SU-DHL-6 (cell line): ENCODE data around the gene KRT6A.

Experiments
- H2AFZ ChIP-seq: fragments of 200-600 bp; sonication (generic); 2 replicates; pipeline ENCODE4 v1.6.1; 2014; ENCODE audit warnings: low read depth, mild to moderate bottlenecking, moderate library complexity, mixed read lengths, antibody characterized with exemption, low read length; ENCODE audit not compliant: severe bottlenecking
- H3F3A ChIP-seq: fragments of 200-600 bp; shearing (Covaris generic); 2 replicates; pipeline ENCODE4 v1.6.0; 2016; ENCODE audit warnings: antibody characterized with exemption, mild to moderate bottlenecking; ENCODE audit not compliant: insufficient read depth
- H3K27ac ChIP-seq: fragments of 200-600 bp; sonication (generic); 2 replicates; pipeline ENCODE4 v1.5.1; 2016; ENCODE audit warnings: low read depth, mild to moderate bottlenecking, low read length, moderate library complexity, mixed read lengths
- H3K27me3 ChIP-seq: fragments of 200-600 bp; sonication (generic), shearing (Covaris generic); 2 replicates; pipeline ENCODE4 v1.6.0; 2014; ENCODE audit warnings: mild to moderate bottlenecking, low read length
- H3K36me3 ChIP-seq: fragments of 200-600 bp; sonication (generic); 2 replicates; pipeline ENCODE4 v1.6.1; 2014; ENCODE audit warnings: mild to moderate bottlenecking, low read length, mixed read lengths
- H3K4me2 ChIP-seq: fragments of 300-600, 200-600 bp; shearing (Covaris generic), sonication (generic); 2 replicates; pipeline ENCODE4 v1.6.0; 2014; ENCODE audit warnings: low read length, low read depth, mild to moderate bottlenecking; ENCODE audit not compliant: poor library complexity, severe bottlenecking
- H3K4me3 ChIP-seq: fragments of 200-600 bp; sonication (generic); 2 replicates; pipeline ENCODE4 v1.5.1; 2014; ENCODE audit warnings: antibody characterized with exemption, low read length, mild to moderate bottlenecking, mixed read lengths; ENCODE audit not compliant: insufficient read depth, poor library complexity, severe bottlenecking
- H3K79me2 ChIP-seq: fragments of 200-600 bp; sonication (generic); 2 replicates; pipeline ENCODE4 v1.6.1; 2014; ENCODE audit warnings: mild to moderate bottlenecking, low read length, moderate library complexity; ENCODE audit not compliant: insufficient read depth
- H3K9ac ChIP-seq: fragments of 200-600 bp; sonication (generic); 2 replicates; pipeline ENCODE4 v1.7.0; 2014; ENCODE audit warnings: mild to moderate bottlenecking, low read length
- H3K9me2 ChIP-seq: fragments of 200-600 bp; sonication (generic); replicated peaks from 2 replicates; pipeline ENCODE4 v1.6.1; 2014; ENCODE audit warnings: low read length; ENCODE audit not compliant: insufficient read depth
- H3K9me3 ChIP-seq: fragments of 200-600 bp; sonication (generic); 2 replicates; pipeline ENCODE4 v1.6.1; 2014; ENCODE audit warnings: low read length, mixed read lengths; ENCODE audit not compliant: insufficient read depth
- H4K20me1 ChIP-seq: fragments of 200-600 bp; sonication (generic); 2 replicates; pipeline ENCODE4 v1.6.1; 2014; ENCODE audit warnings: low read depth, mild to moderate bottlenecking, antibody characterized with exemption, low read length, moderate library complexity, mixed read lengths
- CTCF ChIP-seq: fragments of 200-600 bp; sonication (generic); IDR thresholded peaks from one replicate; pipeline ENCODE4 v1.5.1; 2017; ENCODE audit warnings: antibody characterized with exemption, mild to moderate bottlenecking, low read length, moderate library complexity; ENCODE audit not compliant: insufficient read depth, poor library complexity, severe bottlenecking
- EZH2phosphoT487 ChIP-seq: fragments of 200-600 bp; sonication (generic), shearing (Covaris generic); conservative IDR thresholded peaks from 2 replicates; pipeline ENCODE4 v1.6.1; 2018; ENCODE audit warnings: mild to moderate bottlenecking, antibody characterized with exemption, low read length, moderate library complexity, mixed read lengths

Gene KRT6A

GRCh38 chr12:52517888-52518287 lies 24.8 kb upstream of the KRT6A start:
- Histone ChIP-seq H3K79me2 (no peaks in the 10 kb centered on the region), H3K27ac (no peak overlapping the region), H3K36me3 (no peaks in the 10 kb centered on the region), H2AFZ (no peak overlapping the region), H3K27me3 (no peaks in the 10 kb centered on the region), H3K9me3 (no peaks in the 10 kb centered on the region), H3F3A (no peaks in the 10 kb centered on the region), H3K9ac (no peak overlapping the region), H4K20me1 (no peaks in the 10 kb centered on the region; the same call in 1 of the 2 replicates), H3K4me3 (no peak overlapping the region), H3K4me2 (no peak overlapping the region), H3K9me2 (no peaks in the 10 kb centered on the region)
- no peak for TF ChIP-seq CTCF
- no peak for TF ChIP-seq EZH2phosphoT487

DNA sequence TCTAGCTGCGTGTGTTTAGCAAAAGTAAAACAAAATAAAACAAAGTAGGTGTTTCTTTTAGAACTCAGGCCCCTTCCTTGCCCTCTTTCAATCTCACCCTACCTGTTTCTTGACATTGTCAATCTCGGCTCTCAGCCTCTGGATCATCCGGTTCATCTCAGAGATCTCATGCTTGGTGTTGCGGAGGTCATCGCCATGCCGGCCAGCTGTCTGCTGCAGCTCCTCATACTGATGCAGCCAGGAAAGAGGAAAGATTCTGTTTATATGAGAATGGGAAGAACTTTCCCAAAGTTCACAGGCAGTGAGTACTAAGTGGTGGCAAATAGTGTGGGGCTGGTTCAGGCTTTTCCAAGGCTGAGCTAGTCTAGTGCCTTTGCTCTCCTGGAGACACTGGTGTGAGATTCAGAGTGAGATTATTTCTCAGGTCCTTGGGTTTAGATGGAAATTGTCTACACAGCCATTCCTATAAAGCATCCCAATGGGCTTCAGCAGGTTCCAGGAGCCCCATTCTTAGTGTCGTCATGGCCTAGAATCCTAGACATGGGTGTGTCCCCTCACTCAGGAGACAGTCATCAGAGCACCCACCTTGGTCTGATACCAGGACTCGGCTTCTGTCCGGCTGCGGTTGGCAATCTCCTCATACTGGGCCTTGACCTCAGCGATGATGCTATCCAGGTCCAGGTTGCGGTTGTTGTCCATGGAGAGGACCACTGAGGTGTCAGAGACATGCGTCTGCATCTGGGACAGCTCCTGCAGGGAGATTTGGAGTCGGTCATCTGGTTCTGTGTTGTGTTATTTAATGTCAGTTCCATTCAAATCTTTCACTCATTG lies 24.2 kb upstream of the KRT6A start:
- no peaks in the 10 kb centered on the region for H3K9me2 ChIP-seq
- H3F3A ChIP-seq, result no peaks in the 10 kb centered on the region
- H3K27me3 ChIP-seq, result no peaks in the 10 kb centered on the region
- TF ChIP-seq CTCF (no peak), EZH2phosphoT487 (no peak)
- H3K79me2 ChIP-seq, result no peaks in the 10 kb centered on the region
- no peak overlapping the region for H3K27ac ChIP-seq
- H2AFZ ChIP-seq, result no peak overlapping the region
- H3K9me3 ChIP-seq, result no peaks in the 10 kb centered on the region
- no peaks in the 10 kb centered on the region; the same call in 1 of the 2 replicates for H4K20me1 ChIP-seq
- no peaks in the 10 kb centered on the region for H3K36me3 ChIP-seq
- H3K9ac ChIP-seq, result no peak overlapping the region
- no peak overlapping the region for H3K4me3 ChIP-seq
- no peak overlapping the region for H3K4me2 ChIP-seq

DNA sequence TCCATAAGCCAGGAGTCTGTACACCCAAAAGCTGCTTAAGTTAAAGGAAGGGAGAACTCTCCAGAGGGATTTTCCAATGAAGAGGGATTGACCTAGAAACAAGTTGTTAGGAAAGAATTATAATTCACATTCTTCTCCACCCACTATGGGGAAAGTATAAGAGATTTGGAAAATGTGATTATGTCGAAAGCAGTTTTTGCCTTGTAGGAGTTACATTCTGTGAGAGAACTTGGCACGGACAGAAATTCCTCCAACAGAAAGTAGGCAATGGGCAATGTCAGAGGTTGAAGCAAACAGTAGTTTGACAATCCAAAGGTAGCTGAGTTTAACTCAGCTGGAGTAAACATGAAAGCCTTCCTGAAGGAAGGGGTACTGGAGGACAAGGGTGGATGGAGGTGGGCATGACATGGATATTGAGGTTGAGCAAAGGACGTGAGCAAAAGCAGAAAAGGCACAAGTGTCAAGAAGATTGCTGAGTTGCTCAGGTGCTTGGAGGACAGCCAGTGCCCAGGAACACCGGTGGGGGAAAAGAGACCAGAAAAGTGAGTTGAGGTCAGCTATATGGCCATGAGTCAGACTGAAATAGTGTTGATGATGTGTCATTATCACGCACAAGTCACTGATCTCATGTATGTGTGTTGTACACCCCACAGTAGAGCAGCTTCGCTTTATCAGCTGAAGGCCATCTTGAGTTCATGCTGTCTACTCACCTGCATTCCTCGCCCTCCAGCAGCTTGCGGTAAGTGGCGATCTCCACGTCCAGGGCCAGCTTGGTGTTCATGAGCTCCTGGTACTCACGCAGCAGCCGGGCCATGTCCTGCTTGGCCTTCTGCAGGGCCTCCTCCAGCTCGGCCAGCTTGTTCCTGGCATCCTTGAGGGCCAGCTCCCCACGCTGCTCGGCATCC lies 23.1 kb upstream of the KRT6A start:
- no peak overlapping the region for H3K4me2 ChIP-seq
- H3K27ac ChIP-seq, result no peak overlapping the region
- no peak overlapping the region for H2AFZ ChIP-seq
- no peaks in the 10 kb centered on the region for H3K79me2 ChIP-seq
- 0 out of 2 replicates have a peak, but pooled peaks cover 4% of the 10 kb centered on the region for H3K27me3 ChIP-seq
- no peaks in the 10 kb centered on the region for H3F3A ChIP-seq
- H3K9me2 ChIP-seq, result no peaks in the 10 kb centered on the region
- H4K20me1 ChIP-seq, result no peaks in the 10 kb centered on the region; the same call in 1 of the 2 replicates
- H3K9me3 ChIP-seq, result no peaks in the 10 kb centered on the region
- no peak for TF ChIP-seq CTCF
- TF ChIP-seq EZH2phosphoT487, result no peak
- no peaks in the 10 kb centered on the region for H3K36me3 ChIP-seq
- H3K9ac ChIP-seq, result no peak overlapping the region
- no peak overlapping the region for H3K4me3 ChIP-seq
